Measurements from ENCODE around the gene PRXL2A. TPM values are rescaled to one million over a fixed set of nuclear protein-coding genes. Genes with fewer than 3 reads are reported as not detected.

PRXL2A gene
- total RNA-seq, 4 donors from 2014 or later: 65.1 to 106 (median 89.0) TPM

DNA sequence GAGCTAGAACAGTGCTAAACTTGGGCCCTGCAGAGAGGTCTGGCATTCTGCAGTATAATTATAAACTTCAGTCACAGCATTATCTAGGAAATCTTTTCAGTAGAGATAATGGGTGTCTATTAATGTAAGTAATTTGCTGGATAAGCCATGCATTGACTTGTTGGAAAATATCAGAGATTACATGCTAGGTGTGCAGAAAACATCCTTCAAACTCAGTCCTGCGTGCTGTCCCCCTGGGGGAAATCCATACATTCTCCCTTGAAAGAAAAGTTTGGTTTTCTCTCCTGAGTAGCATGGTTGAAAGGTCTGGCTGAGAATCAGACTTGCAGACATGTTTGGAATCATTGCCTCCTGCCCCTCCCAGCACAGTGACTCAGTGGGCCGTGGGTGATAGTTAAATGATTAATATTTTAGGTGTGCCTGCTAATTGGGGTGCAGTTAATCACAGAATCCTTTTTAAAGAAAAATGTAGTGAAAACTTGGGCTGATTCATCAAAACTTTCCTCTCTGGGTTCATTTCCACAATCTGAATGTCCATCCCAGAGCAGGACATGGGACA, 13.9 kb upstream of the PRXL2A start:
- TF ChIP-seq, protein P1, sequence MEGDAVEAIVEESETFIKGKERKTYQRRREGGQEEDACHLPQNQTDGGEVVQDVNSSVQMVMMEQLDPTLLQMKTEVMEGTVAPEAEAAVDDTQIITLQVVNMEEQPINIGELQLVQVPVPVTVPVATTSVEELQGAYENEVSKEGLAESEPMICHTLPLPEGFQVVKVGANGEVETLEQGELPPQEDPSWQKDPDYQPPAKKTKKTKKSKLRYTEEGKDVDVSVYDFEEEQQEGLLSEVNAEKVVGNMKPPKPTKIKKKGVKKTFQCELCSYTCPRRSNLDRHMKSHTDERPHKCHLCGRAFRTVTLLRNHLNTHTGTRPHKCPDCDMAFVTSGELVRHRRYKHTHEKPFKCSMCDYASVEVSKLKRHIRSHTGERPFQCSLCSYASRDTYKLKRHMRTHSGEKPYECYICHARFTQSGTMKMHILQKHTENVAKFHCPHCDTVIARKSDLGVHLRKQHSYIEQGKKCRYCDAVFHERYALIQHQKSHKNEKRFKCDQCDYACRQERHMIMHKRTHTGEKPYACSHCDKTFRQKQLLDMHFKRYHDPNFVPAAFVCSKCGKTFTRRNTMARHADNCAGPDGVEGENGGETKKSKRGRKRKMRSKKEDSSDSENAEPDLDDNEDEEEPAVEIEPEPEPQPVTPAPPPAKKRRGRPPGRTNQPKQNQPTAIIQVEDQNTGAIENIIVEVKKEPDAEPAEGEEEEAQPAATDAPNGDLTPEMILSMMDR (IDR thresholded peaks at IDR 0.05): no peak
- no peak for TF ChIP-seq POLR2A (IDR thresholded peaks at IDR 0.05)
- 41 to 54% methylated on average over 2 of the region's 2 CpGs for WGBS, 2 donors
- intact Hi-C loops (cut with DNase I; ENCODE audit: low total_unique reads): no loop called here
- no peak overlapping the region for H3K4me3 ChIP-seq (ENCODE audit: low read depth, poor library complexity, severe bottlenecking)
- peak in 1 of 2 donors; percentile 10 for DNase-seq (ENCODE audit: low spot score in 2 of 2)

DNA sequence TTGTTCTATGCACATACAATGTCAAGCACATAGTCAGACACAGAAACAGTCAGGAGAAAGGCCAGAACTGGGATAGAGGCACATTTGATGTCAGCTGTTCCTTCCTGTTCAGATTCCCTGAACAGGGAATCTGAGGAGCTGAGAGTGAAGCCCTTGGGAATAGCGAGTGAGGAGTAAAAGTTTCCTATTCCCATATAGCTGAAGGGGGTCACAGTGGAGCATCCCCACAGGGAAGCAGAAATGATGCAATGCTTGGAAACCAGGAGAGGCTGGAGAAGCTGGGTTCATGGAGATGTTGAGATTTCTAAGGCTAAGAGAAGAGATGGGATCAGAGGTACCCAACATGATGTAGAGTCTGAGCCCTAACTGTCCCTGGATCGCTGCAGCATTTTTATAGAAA, 11.3 kb upstream of the PRXL2A start:
- TF ChIP-seq, protein P1 (IDR thresholded peaks at IDR 0.05): no peak
- TF ChIP-seq POLR2A (IDR thresholded peaks at IDR 0.05): no peak
- no peak overlapping the region for H3K4me3 ChIP-seq (ENCODE audit: low read depth, poor library complexity, severe bottlenecking)
- intact Hi-C loops (cut with DNase I; ENCODE audit: low total_unique reads): no loop called here
- DNase-seq (ENCODE audit: low spot score in 2 of 2): no peak
- 87 to 90% methylated on average over 2 of the region's 2 CpGs for WGBS, 2 donors

DNA sequence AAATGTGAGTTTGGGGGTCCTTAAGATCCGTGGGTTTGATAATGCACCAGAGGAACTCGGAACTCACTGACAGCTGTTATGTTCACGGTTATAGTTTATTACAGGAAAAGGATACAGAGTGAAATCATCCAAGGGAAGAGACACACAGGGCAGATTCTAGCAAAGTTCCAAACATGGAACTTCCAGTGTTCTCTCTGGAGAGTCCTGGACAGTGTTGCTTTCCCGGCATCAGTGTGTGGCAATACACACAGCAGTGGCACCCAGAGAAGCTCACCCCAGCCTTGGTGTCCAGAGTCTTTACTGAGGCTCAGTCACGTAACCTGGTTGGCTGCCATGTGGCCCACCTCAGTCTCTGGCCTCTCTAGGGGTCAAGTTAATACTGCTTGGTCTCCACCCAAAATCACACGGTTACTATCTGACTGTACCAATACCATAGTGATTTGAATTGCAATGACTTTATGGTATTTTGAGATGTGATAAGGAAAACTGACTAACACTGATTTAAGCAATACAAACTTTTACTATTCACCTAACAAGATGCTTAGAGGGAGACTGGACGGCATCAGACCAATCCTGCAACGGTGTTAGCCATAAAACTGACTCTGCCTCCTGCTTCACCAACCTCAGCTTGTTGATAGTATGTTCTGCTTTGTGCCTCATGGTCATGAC, 8.1 kb upstream of the PRXL2A start:
- WGBS, 2 donors: 64 to 73% methylated on average over 8 of the region's 8 CpGs

DNA sequence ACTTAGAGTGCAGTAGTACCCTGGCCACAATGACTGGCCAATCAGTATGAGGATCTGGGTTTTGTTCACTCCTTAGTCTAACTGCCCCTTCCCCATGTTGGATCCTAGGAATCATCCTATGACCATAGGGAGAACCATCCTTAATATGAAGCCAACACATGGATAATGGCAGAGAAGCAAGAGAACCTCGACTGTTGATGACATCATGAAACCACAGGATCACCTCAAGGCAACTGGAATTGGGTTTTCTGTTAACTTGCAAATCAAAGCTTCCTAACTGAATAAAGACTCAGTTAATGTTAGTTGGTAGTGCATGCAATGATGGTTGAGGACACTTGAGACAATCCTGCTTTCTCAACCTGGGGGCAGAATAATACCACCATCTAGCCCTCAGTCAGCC, 3.3 kb upstream of the PRXL2A start:
- DNase-seq (ENCODE audit: low spot score in 2 of 2): peak in 1 of 2 donors; percentile 9
- no peak for TF ChIP-seq POLR2A (IDR thresholded peaks at IDR 0.05)
- TF ChIP-seq, protein P1 (IDR thresholded peaks at IDR 0.05): no peak
- WGBS, 2 donors: 68 to 71% methylated on average over 1 of the region's 1 CpG
- intact Hi-C loops (cut with DNase I; ENCODE audit: low total_unique reads): no loop called here
- no peak overlapping the region for H3K4me3 ChIP-seq (ENCODE audit: low read depth, poor library complexity, severe bottlenecking)

More for the DNA sequence above, 8.1 kb upstream of the PRXL2A start:
- TF ChIP-seq, protein P1 (IDR thresholded peaks at IDR 0.05): no peak
- TF ChIP-seq POLR2A (IDR thresholded peaks at IDR 0.05): no peak
- DNase-seq (ENCODE audit: low spot score in 2 of 2): peak in 1 of 2 donors; percentile 10
- no peak overlapping the region for H3K4me3 ChIP-seq (ENCODE audit: low read depth, poor library complexity, severe bottlenecking)
- intact Hi-C loops (cut with DNase I; ENCODE audit: low total_unique reads): no loop called here

DNA sequence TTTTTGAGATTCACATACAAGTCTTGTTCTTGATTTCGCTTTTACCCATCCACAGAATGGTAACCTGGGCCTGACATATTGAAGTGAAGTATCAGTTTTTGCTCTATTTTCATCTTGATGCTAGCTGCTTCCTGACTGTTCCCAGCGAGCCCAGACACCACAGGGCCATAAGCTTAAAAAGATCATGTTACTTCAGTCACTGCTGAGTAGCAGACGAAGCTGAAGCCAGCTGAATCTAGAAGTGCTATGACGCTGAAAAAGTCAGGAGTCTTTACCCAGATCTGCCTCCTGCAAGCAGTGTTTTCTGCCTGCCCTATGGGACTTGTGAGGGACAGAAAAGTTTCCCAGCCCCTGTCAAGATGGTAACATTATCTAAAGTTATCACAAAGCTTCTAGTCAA, 2.7 kb upstream of the PRXL2A start:
- TF ChIP-seq, protein P1 (IDR thresholded peaks at IDR 0.05): no peak
- TF ChIP-seq POLR2A (IDR thresholded peaks at IDR 0.05): no peak
- 40 to 51% methylated on average over 4 of the region's 4 CpGs for WGBS, 2 donors
- H3K4me3 ChIP-seq (ENCODE audit: low read depth, poor library complexity, severe bottlenecking): no peak overlapping the region
- peak in 1 of 2 donors; percentile 50 for DNase-seq (ENCODE audit: low spot score in 2 of 2)
- intact Hi-C loops (cut with DNase I; ENCODE audit: low total_unique reads): no loop called here

All from lower leg skin (tissue), 4 donors.